GM12872 (cell line): ENCODE data around the gene CRYBA2.
A peak's percentile ranks its signal among the peaks of the same experiment; 100 is the strongest.

Experiments used
- TF ChIP-seq, protein P1 (sequence below): IDR thresholded peaks from 3 replicates; pipeline ENCODE4 v1.5.1; 2011; ENCODE audit warnings: low read depth, mild to moderate bottlenecking, low read length, moderate library complexity; ENCODE audit not compliant: insufficient read depth

The CRYBA2 gene

DNA sequence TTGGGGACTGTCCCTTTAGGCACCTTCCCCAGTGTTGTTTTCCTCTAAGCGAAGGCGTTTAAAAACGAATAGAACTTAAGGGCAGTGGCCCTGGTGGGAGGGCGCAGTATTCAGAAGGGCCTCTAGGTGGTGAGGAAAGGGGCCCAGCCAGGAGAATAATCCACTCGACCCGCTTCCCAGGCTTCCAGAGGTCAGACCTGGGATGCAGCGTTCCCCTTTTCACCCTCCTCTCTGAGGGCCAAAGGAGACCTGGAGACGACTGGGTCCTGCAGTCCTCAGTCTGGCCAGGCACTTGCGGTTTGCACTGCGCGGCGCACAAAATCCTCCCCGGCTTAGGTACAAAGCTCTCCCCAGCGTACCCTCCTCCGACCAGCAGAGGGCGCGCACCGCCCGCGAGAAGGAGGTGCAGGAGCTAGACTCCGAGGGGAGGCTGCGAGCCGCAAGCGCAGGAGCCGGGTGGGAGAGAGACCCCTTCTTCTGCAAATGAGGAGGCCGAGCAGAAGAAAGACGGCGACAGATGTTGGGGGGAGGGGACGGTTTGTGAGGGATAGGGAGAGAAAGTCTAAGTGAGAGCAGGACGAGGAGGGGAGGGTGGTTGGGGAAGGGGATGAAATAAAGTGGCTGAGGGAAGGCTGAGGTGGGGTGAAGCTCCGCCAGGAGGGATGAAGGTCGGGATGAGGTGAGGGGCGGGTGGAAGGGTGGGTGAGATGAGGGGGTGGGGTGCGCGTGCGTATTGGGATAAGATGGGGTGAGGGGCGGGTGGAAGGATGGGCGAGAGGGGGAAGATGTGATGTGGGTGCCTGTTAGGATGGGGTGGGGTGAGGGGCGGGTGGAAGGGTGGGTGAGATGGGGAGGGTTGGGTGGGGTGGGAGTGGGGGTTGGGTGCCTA, 13.1 kb downstream of the CRYBA2 start:
- TF ChIP-seq, protein P1, sequence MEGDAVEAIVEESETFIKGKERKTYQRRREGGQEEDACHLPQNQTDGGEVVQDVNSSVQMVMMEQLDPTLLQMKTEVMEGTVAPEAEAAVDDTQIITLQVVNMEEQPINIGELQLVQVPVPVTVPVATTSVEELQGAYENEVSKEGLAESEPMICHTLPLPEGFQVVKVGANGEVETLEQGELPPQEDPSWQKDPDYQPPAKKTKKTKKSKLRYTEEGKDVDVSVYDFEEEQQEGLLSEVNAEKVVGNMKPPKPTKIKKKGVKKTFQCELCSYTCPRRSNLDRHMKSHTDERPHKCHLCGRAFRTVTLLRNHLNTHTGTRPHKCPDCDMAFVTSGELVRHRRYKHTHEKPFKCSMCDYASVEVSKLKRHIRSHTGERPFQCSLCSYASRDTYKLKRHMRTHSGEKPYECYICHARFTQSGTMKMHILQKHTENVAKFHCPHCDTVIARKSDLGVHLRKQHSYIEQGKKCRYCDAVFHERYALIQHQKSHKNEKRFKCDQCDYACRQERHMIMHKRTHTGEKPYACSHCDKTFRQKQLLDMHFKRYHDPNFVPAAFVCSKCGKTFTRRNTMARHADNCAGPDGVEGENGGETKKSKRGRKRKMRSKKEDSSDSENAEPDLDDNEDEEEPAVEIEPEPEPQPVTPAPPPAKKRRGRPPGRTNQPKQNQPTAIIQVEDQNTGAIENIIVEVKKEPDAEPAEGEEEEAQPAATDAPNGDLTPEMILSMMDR, result peak; percentile 89

- TF ChIP-seq, protein P1, result no peak
Observed at GRCh38 chr2:218975060-218975777, 18.0 kb downstream of the CRYBA2 start.

DNA sequence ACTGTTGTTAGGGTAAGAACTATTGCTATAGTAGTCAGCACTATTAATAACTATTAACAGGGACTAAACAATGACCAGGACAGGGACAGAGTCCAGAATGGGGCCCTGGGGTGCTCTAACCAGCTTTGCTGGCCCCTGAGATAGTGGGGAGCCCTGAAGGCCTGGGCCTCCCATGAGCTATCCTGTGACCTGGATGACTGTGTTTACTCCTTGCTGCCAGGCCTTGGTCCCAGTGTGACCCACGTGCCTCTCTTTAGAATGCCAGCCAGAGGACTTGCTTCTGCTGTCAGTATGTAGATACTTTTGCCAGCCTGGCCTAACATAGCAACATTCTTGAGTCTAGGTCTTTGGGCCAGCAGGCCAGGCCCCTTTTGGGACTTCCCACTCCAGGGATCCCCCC, 22.3 kb downstream of the CRYBA2 start:
- TF ChIP-seq, protein P1, result no peak

DNA sequence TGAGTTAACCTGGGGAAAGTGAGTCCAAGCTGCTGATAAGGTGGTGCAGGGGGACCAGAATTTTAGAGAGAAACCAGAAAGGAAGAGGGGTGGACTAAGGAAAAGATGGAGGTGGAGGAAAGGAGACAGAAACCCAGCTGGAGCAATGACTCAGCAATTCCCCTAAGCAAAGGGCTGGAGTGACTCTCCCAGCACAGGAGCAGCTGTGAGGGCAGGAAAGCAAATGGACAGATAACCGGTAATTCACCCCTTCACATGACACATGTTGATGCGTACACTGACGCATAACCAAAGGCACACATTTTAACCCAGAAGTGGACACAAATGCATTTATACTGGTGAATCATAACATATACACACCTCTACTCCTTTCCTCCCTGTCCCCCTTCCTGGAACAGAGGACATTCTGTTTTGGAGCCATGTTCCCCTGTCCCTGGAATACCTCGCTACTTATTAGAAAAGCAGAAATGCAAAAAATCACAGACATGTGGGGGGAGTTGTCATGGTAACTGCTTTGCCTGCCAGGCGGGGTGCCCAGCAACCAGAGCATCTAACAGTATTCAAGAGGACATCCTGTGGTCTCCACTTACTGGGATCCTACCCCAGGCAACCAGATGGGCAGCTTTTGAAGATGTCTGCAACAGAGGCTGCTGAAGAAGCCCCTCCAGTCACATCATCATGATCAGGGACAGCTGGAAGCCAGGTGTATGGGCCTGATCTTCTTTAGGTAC, 29.0 kb downstream of the CRYBA2 start:
- TF ChIP-seq, protein P1, result no peak

GRCh38 chr2:218963601-218964000, 29.6 kb downstream of the CRYBA2 start:
- TF ChIP-seq, protein P1, result no peak

- TF ChIP-seq, protein P1, result no peak
Observed at GRCh38 chr2:218962859-218963492, 30.2 kb downstream of the CRYBA2 start.
